Kidney epithelial cell (primary cell): ENCODE measurements around the gene CYTH4. TPM values are rescaled to one million over a fixed set of nuclear protein-coding genes. Genes with fewer than 3 reads are reported as not detected.

Experiments used
- DNase-seq: peaks from one replicate; pipeline ENCODE4 v3.0.0-alpha.2; 2010; ENCODE audit warnings: low read depth
- H3K27me3 ChIP-seq: 2 replicates; pipeline ENCODE4 v1.6.0; 2011; ENCODE audit warnings: low read length; ENCODE audit not compliant: control insufficient read depth, insufficient read depth
- H3K36me3 ChIP-seq: 2 replicates; pipeline ENCODE4 v1.5.1; 2011; ENCODE audit warnings: low read length; ENCODE audit not compliant: control insufficient read depth, insufficient read depth
- H3K4me3 ChIP-seq: 2 replicates; pipeline ENCODE4 v1.5.1; 2011; ENCODE audit warnings: low read depth, mild to moderate bottlenecking, control low read depth, low read length
- total RNA-seq: library from RNA; depleted of rRNA; stranded (reverse); fragments of >200 nt; gene quantifications from 2 replicates; pipeline ENCODE4 v1.2.3, GENCODE V29; 2015
- TF ChIP-seq, protein P1 (sequence below): IDR thresholded peaks from 2 replicates; pipeline ENCODE4 v1.5.1; 2011; ENCODE audit warnings: mild to moderate bottlenecking, moderate library complexity, low read length, control low read depth, inconsistent platforms; ENCODE audit not compliant: insufficient read depth, poor library complexity, severe bottlenecking

CYTH4 gene
- total RNA-seq, 1 donor from 2014 or later = not detected

DNA sequence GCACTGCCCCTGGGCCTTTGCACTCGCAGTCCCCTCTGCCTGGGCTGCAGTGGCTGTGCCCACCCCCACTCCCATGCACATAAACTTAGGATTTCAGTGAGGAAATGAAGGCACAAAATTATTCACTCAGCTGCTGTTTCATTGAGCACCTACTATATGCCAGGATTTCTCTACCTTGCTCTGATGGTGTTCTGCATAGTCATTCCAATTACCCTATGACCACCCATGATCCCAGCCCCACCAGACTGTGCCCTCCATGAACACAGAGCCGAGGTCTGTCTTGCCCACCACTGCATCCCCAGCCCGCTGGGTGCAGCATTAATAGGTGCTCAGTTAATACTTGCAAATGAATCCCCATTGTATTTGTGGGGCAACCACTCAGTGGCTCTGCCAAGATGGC is 10.9 kb downstream of the CYTH4 start:
- TF ChIP-seq, protein P1, sequence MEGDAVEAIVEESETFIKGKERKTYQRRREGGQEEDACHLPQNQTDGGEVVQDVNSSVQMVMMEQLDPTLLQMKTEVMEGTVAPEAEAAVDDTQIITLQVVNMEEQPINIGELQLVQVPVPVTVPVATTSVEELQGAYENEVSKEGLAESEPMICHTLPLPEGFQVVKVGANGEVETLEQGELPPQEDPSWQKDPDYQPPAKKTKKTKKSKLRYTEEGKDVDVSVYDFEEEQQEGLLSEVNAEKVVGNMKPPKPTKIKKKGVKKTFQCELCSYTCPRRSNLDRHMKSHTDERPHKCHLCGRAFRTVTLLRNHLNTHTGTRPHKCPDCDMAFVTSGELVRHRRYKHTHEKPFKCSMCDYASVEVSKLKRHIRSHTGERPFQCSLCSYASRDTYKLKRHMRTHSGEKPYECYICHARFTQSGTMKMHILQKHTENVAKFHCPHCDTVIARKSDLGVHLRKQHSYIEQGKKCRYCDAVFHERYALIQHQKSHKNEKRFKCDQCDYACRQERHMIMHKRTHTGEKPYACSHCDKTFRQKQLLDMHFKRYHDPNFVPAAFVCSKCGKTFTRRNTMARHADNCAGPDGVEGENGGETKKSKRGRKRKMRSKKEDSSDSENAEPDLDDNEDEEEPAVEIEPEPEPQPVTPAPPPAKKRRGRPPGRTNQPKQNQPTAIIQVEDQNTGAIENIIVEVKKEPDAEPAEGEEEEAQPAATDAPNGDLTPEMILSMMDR = no peak
- DNase-seq = no peak
- Histone ChIP-seq H3K36me3 (no peaks in the 10 kb centered on the region), H3K4me3 (no peak overlapping the region), H3K27me3 (no peaks in the 10 kb centered on the region)

DNA sequence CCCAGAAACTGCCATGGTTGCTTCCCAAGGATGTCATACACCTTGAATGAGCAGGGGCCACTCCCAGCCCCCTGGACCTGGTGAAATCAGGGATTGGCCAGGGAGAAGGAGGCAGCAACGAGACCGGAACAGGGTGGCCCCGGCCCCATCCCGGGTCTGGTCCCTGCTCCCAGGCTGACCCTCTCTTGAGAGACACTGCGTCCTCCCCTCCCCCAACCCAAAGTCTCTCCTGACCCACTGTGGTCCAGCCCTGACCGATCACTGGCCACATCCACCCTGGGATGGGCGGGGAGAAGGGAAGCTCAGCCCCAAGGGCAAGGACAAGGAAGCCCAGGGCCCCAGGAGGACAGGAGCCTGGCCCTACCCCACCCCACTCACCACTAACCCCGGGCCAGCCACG is 12.4 kb downstream of the CYTH4 start:
- Histone ChIP-seq H3K27me3 (no peaks in the 10 kb centered on the region), H3K36me3 (no peaks in the 10 kb centered on the region), H3K4me3 (no peak overlapping the region)
- TF ChIP-seq, protein P1 = no peak
- DNase-seq = no peak

DNA sequence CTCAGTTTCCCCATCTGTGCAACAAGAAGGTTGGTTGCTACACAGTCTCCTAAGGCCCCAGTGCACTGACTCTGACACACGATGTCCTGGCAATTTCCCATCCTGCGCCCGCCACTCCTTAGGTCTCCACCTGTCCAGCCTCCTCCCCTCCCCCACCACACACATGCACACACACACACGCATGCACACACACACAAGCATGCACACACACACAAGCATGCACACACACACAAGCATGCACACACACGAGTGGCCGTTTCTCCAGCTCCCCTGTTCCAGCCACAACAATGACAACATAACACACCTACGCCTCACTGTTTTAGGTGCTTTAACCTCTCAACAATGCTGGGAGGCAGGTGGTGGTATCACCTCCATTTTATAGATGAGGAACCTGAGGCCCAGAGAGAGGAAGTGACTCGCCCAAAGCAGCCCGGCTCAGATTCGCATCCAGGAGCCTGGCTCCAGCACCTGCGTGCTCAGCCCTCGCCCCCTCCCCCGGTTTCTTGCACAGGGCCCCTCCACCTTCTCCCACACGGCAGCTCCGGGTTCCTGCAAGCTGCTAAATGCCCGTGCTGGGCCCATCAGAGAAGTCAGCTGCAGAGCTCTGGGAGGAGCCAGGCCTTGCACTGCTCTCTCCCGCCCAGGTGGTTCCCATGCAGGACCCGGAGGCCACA is 13.0 kb downstream of the CYTH4 start:
- Histone ChIP-seq H3K36me3 (no peaks in the 10 kb centered on the region), H3K27me3 (no peaks in the 10 kb centered on the region), H3K4me3 (no peak overlapping the region)
- TF ChIP-seq, protein P1 = no peak
- DNase-seq = no peak

DNA sequence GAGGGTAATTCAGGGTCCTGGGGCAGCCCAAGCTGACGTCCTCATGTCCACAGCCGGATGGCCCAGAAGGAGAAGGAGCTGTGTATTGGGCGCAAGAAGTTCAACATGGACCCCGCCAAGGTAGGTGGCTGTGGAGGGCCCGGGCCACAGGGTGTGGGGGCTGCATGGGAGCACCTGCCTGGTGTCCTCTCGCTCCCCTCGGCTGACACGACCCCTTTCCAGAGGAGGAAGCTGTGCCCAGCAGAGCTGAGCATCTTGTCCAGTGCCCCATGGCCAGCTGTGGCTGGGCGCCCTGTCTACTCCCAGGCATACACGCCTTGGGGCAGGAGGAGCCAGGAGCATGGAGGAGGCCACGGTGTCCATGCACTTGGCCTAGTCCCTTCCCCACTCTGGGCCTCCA is 13.6 kb downstream of the CYTH4 start:
- no peak overlapping the region for H3K4me3 ChIP-seq
- H3K27me3 ChIP-seq = no peaks in the 10 kb centered on the region
- DNase-seq = no peak
- H3K36me3 ChIP-seq = no peaks in the 10 kb centered on the region
- TF ChIP-seq, protein P1 = no peak

DNA sequence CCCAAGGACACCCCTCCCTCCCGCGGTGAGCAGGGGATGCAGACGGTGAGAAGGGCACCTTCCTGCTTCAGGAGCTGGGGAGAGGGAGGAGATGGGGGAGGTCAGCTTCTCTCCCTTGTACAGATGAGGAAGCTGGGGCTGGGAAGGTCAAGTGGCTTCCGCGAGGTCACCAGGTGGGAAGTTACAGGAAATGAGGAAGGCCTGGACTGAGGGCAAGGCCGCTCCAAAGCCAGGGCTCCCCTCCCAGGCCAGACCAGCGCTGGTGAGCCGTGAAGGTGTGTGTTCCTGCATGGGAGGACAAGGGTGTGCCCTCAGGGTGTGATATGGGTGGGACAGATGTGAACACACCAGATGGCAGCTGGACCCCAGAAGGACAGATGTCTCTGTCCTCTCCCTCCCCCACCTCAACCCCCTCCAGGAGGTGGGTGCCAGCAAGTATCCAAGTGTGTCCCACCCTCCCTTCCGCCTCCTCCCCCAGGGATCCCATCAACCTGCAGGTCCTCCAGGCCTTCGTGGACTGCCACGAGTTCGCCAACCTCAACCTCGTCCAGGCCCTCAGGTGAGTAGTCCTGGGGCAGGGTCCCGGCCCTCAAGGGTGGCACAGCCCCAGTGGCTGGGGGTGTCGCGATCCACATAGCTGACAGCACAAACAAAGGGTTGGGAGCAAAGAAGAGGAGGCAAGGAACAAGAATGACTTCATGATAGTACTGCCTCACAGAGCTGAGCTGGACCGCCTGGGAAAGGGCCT is 16.6 kb downstream of the CYTH4 start:
- H3K4me3 ChIP-seq = no peak overlapping the region
- TF ChIP-seq, protein P1 = no peak
- no peak for DNase-seq
- H3K27me3 ChIP-seq = no peaks in the 10 kb centered on the region
- no peaks in the 10 kb centered on the region for H3K36me3 ChIP-seq
